ENCODE data around the gene RUVBL2.

GRCh38 chr19:48950159-48950558 is 43.5 kb upstream of the RUVBL2 start:
- TF ChIP-seq, protein P1, sequence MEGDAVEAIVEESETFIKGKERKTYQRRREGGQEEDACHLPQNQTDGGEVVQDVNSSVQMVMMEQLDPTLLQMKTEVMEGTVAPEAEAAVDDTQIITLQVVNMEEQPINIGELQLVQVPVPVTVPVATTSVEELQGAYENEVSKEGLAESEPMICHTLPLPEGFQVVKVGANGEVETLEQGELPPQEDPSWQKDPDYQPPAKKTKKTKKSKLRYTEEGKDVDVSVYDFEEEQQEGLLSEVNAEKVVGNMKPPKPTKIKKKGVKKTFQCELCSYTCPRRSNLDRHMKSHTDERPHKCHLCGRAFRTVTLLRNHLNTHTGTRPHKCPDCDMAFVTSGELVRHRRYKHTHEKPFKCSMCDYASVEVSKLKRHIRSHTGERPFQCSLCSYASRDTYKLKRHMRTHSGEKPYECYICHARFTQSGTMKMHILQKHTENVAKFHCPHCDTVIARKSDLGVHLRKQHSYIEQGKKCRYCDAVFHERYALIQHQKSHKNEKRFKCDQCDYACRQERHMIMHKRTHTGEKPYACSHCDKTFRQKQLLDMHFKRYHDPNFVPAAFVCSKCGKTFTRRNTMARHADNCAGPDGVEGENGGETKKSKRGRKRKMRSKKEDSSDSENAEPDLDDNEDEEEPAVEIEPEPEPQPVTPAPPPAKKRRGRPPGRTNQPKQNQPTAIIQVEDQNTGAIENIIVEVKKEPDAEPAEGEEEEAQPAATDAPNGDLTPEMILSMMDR (conservative IDR thresholded peaks at IDR 0.05; ENCODE audit: low read depth, low read length) = no peak
- no peak for TF ChIP-seq POLR2A (IDR thresholded peaks at IDR 0.05; ENCODE audit: low read depth, low read length)
- no peak for TF ChIP-seq BHLHE40 (IDR thresholded peaks at IDR 0.05; ENCODE audit: low read depth, low read length)
- no peak for TF ChIP-seq CEBPB (IDR thresholded peaks at IDR 0.05; ENCODE audit: low read depth, low read length)
- TF ChIP-seq MAZ (IDR thresholded peaks at IDR 0.05; ENCODE audit: borderline replicate concordance, low read depth, low read length) = no peak
- TF ChIP-seq, protein P2, sequence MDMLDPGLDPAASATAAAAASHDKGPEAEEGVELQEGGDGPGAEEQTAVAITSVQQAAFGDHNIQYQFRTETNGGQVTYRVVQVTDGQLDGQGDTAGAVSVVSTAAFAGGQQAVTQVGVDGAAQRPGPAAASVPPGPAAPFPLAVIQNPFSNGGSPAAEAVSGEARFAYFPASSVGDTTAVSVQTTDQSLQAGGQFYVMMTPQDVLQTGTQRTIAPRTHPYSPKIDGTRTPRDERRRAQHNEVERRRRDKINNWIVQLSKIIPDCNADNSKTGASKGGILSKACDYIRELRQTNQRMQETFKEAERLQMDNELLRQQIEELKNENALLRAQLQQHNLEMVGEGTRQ (IDR thresholded peaks at IDR 0.05; ENCODE audit: low read depth, low read length) = no peak
- no peak for TF ChIP-seq FOS (IDR thresholded peaks at IDR 0.05; ENCODE audit: low read depth, low read length)
- no peak for TF ChIP-seq RAD21 (IDR thresholded peaks at IDR 0.05; ENCODE audit: low read length)
- TF ChIP-seq MAFK (IDR thresholded peaks at IDR 0.05; ENCODE audit: low read depth, low read length) = no peak
- TF ChIP-seq RFX5 (IDR thresholded peaks at IDR 0.05; ENCODE audit: low read depth, low read length) = no peak
- no peak for TF ChIP-seq MXI1 (IDR thresholded peaks at IDR 0.05; ENCODE audit: borderline replicate concordance, low read depth, low read length)
- no peak for TF ChIP-seq RCOR1 (IDR thresholded peaks at IDR 0.05; ENCODE audit: insufficient replicate concordance, low read length)
- TF ChIP-seq, protein P3, sequence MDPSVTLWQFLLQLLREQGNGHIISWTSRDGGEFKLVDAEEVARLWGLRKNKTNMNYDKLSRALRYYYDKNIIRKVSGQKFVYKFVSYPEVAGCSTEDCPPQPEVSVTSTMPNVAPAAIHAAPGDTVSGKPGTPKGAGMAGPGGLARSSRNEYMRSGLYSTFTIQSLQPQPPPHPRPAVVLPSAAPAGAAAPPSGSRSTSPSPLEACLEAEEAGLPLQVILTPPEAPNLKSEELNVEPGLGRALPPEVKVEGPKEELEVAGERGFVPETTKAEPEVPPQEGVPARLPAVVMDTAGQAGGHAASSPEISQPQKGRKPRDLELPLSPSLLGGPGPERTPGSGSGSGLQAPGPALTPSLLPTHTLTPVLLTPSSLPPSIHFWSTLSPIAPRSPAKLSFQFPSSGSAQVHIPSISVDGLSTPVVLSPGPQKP (IDR thresholded peaks at IDR 0.05; ENCODE audit: borderline replicate concordance, low read depth, low read length) = no peak

Measured in IMR-90 (cell line).